ENCODE data around the gene TALDO1. TPM values are rescaled to one million over a fixed set of nuclear protein-coding genes. Genes with fewer than 3 reads are reported as not detected.

The TALDO1 gene
- total RNA-seq, 2 donors from 2014 or later = 201 to 242 TPM

- H3K27me3 Mint-ChIP-seq = no peaks in the 10 kb centered on the region
- H3K9me3 Mint-ChIP-seq = no peaks in the 10 kb centered on the region
- no peaks in the 10 kb centered on the region for H3K4me1 Mint-ChIP-seq (ENCODE audit: low read depth in 2 of 2)
- DNase-seq (ENCODE audit: low spot score) (peak; percentile 37), ATAC-seq (no peak)
- H3K36me3 Mint-ChIP-seq = no peaks in the 10 kb centered on the region
- H3K27ac Mint-ChIP-seq = no peak overlapping the region
- no peak overlapping the region for H3K4me3 Mint-ChIP-seq
Observed at GRCh38 chr11:763549-764321, 16.5 kb downstream of the TALDO1 start.

GRCh38 chr11:764322-765024 lies 17.2 kb downstream of the TALDO1 start:
- no peaks in the 10 kb centered on the region for H3K36me3 Mint-ChIP-seq
- no peaks in the 10 kb centered on the region for H3K4me1 Mint-ChIP-seq (ENCODE audit: low read depth in 2 of 2)

GRCh38 chr11:765025-765801 lies 17.9 kb downstream of the TALDO1 start:
- DNase-seq (ENCODE audit: low spot score) (peak; percentile 63), ATAC-seq (peak; percentile 66 to 71)
- Mint-ChIP-seq H3K9me3 (no peaks in the 10 kb centered on the region), H3K4me1 (ENCODE audit: low read depth in 2 of 2) (no peaks in the 10 kb centered on the region), H3K27me3 (no peaks in the 10 kb centered on the region), H3K4me3 (no peak overlapping the region), H3K27ac (no peak overlapping the region), H3K36me3 (no peaks in the 10 kb centered on the region)

More at GRCh38 chr11:764322-765024, 17.2 kb downstream of the TALDO1 start:
- Mint-ChIP-seq H3K27me3 (no peaks in the 10 kb centered on the region), H3K9me3 (no peaks in the 10 kb centered on the region), H3K27ac (no peak overlapping the region), H3K4me3 (no peak overlapping the region)
- ATAC-seq (no peak), DNase-seq (ENCODE audit: low spot score) (peak; percentile 37)

GRCh38 chr11:765802-766091 lies 18.5 kb downstream of the TALDO1 start:
- Mint-ChIP-seq H3K27me3 (no peaks in the 10 kb centered on the region), H3K4me3 (no peak overlapping the region), H3K27ac (no peak overlapping the region), H3K36me3 (no peaks in the 10 kb centered on the region), H3K9me3 (no peaks in the 10 kb centered on the region), H3K4me1 (ENCODE audit: low read depth in 2 of 2) (no peaks in the 10 kb centered on the region)
- no peak for ATAC-seq
- DNase-seq (ENCODE audit: low spot score) = peak; percentile 16

- H3K4me1 Mint-ChIP-seq (ENCODE audit: low read depth in 2 of 2) = no peaks in the 10 kb centered on the region
- H3K4me3 Mint-ChIP-seq = no peak overlapping the region
- H3K36me3 Mint-ChIP-seq = no peaks in the 10 kb centered on the region
- no peak overlapping the region for H3K27ac Mint-ChIP-seq
- H3K9me3 Mint-ChIP-seq = no peaks in the 10 kb centered on the region
- H3K27me3 Mint-ChIP-seq = no peaks in the 10 kb centered on the region
- no peak for ATAC-seq
- peak; percentile 34 for DNase-seq (ENCODE audit: low spot score)
Observed at GRCh38 chr11:766106-766935, 19.1 kb downstream of the TALDO1 start.

- H3K9me3 Mint-ChIP-seq = no peaks in the 10 kb centered on the region
- H3K27me3 Mint-ChIP-seq = no peaks in the 10 kb centered on the region
- H3K4me1 Mint-ChIP-seq (ENCODE audit: low read depth in 2 of 2) = no peaks in the 10 kb centered on the region
- DNase-seq (ENCODE audit: low spot score) = no peak
- ATAC-seq = no peak
- no peak overlapping the region for H3K4me3 Mint-ChIP-seq
- H3K36me3 Mint-ChIP-seq = no peaks in the 10 kb centered on the region
- no peak overlapping the region for H3K27ac Mint-ChIP-seq
Observed at GRCh38 chr11:766936-767210, 19.6 kb downstream of the TALDO1 start.

- ATAC-seq = no peak
- Mint-ChIP-seq H3K27me3 (no peaks in the 10 kb centered on the region), H3K36me3 (no peaks in the 10 kb centered on the region), H3K27ac (no peak overlapping the region), H3K4me3 (no peak overlapping the region), H3K4me1 (ENCODE audit: low read depth in 2 of 2) (no peaks in the 10 kb centered on the region), H3K9me3 (no peaks in the 10 kb centered on the region)
- DNase-seq (ENCODE audit: low spot score) = no peak
Observed at GRCh38 chr11:767238-767637, 20.0 kb downstream of the TALDO1 start.

- ATAC-seq (no peak), DNase-seq (ENCODE audit: low spot score) (no peak)
- Mint-ChIP-seq H3K27ac (no peak overlapping the region), H3K9me3 (no peaks in the 10 kb centered on the region), H3K4me1 (ENCODE audit: low read depth in 2 of 2) (peaks cover 0 to 4% of the 10 kb centered on the region in 2 donors), H3K36me3 (no peaks in the 10 kb centered on the region), H3K27me3 (no peaks in the 10 kb centered on the region), H3K4me3 (no peak overlapping the region)
Observed at GRCh38 chr11:769887-770641, 22.8 kb downstream of the TALDO1 start.

- Mint-ChIP-seq H3K4me1 (ENCODE audit: low read depth in 2 of 2) (peaks cover 0 to 8% of the 10 kb centered on the region in 2 donors), H3K27me3 (no peaks in the 10 kb centered on the region), H3K4me3 (no peak overlapping the region), H3K36me3 (no peaks in the 10 kb centered on the region), H3K9me3 (no peaks in the 10 kb centered on the region), H3K27ac (no peak overlapping the region)
- ATAC-seq (no peak), DNase-seq (ENCODE audit: low spot score) (no peak)
Observed at GRCh38 chr11:770642-771616, 23.7 kb downstream of the TALDO1 start.

- Mint-ChIP-seq H3K27me3 (no peaks in the 10 kb centered on the region), H3K4me1 (ENCODE audit: low read depth in 2 of 2) (peaks cover 0 to 13% of the 10 kb centered on the region in 2 donors), H3K9me3 (no peaks in the 10 kb centered on the region), H3K27ac (no peak overlapping the region), H3K4me3 (no peak overlapping the region), H3K36me3 (no peaks in the 10 kb centered on the region)
- ATAC-seq (no peak), DNase-seq (ENCODE audit: low spot score) (no peak)
Observed at GRCh38 chr11:771617-772204, 24.4 kb downstream of the TALDO1 start.

GRCh38 chr11:772429-773390 lies 25.4 kb downstream of the TALDO1 start:
- ATAC-seq (no peak), DNase-seq (ENCODE audit: low spot score) (no peak)
- Mint-ChIP-seq H3K27ac (no peak overlapping the region), H3K9me3 (no peaks in the 10 kb centered on the region), H3K4me3 (no peak overlapping the region), H3K27me3 (no peaks in the 10 kb centered on the region), H3K36me3 (no peaks in the 10 kb centered on the region), H3K4me1 (ENCODE audit: low read depth in 2 of 2) (peaks cover 0 to 13% of the 10 kb centered on the region in 2 donors)

Data from natural killer cell treated with Interleukin-12 subunit alpha and Interleukin-12 subunit beta and Interleukin-15 and Interleukin-18, amount 100 ng/mL, for 72 hours (primary cell).